GM21619 (cell line): Measurements from ENCODE around the gene FAM131A.

Experiments used
- ATAC-seq: cut with Tn5 transposase; IDR thresholded peaks from one replicate; pipeline ENCODE4 v1.9.1; 2021; ENCODE audit not compliant: unreplicated experiment

The FAM131A gene

GRCh38 chr3:184373422-184373821 lies 36.0 kb downstream of the FAM131A start:
- no peak for ATAC-seq

- no peak for ATAC-seq
These were observed 38.5 kb downstream of the FAM131A start for GRCh38 chr3:184375747-184376461.

GRCh38 chr3:184377374-184377773 lies 40.0 kb downstream of the FAM131A start:
- ATAC-seq = no peak

GRCh38 chr3:184377882-184378445 lies 40.6 kb downstream of the FAM131A start, which contains the start of gene THPO:
Gene THPO (minus strand): TSS chr3:184378207. CDS start chr3:184376259, 1,948 bp downstream.
- ATAC-seq = no peak

GRCh38 chr3:184378651-184379357 lies 41.4 kb downstream of the FAM131A start:
- ATAC-seq = no peak

GRCh38 chr3:184379358-184380184 lies 42.2 kb downstream of the FAM131A start, which contains the start of gene CHRD:
Gene CHRD (plus strand): TSS chr3:184380054. CDS start chr3:184380319, 265 bp downstream.
- no peak for ATAC-seq

GRCh38 chr3:184380185-184380626 lies 42.8 kb downstream of the FAM131A start:
- ATAC-seq = no peak

- no peak for ATAC-seq
These were observed 43.3 kb downstream of the FAM131A start for GRCh38 chr3:184380627-184381260.

GRCh38 chr3:184381261-184382224 lies 44.1 kb downstream of the FAM131A start:
- ATAC-seq = no peak

- no peak for ATAC-seq
These were observed 45.1 kb downstream of the FAM131A start for GRCh38 chr3:184382326-184383032.

- no peak for ATAC-seq
These were observed 45.8 kb downstream of the FAM131A start for GRCh38 chr3:184383033-184383740.

- no peak for ATAC-seq
These were observed 46.9 kb downstream of the FAM131A start for GRCh38 chr3:184384342-184384741.

GRCh38 chr3:184384856-184385422 lies 47.5 kb downstream of the FAM131A start:
- no peak for ATAC-seq

- no peak for ATAC-seq
These were observed 48.8 kb downstream of the FAM131A start for GRCh38 chr3:184386047-184386806.

GRCh38 chr3:184387174-184387714 lies 49.8 kb downstream of the FAM131A start:
- no peak for ATAC-seq

GRCh38 chr3:184388164-184388935 lies 51.0 kb downstream of the FAM131A start:
- ATAC-seq = no peak
